MM.1S (cell line): ENCODE results near the gene POLQ.

Experiments
- EZH2 ChIP-seq: fragments of 300-600 bp; sonication (generic); optimal IDR thresholded peaks from 2 replicates; pipeline ENCODE3; 2017; ENCODE audit warnings: low read depth, mild to moderate bottlenecking, antibody characterized with exemption, low read length, mixed read lengths
- TF ChIP-seq, protein P1 (sequence below): fragments of 300-600 bp; sonication (generic); IDR thresholded peaks from 2 replicates; pipeline ENCODE4 v1.5.1; 2016; ENCODE audit warnings: antibody characterized with exemption, low read length, mixed read lengths

DNA sequence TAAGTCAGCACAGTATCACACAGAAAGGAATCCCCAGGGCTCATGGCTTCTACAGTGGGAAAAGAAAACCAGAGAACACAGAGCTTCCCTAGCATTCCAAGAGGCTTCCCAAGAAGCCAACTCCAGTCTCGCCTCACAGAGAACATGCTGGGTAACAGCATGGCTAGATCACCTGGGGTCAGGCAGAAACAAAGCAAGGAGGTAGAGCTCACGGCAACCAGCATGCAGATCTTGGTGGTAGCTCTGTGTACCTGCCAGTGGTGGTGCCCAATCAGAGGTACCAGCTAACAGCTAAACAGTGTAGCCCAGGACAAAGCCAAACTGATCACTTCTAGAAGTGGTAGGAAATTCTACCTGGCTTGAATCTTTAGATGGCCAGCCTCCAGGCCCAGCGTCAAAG lies 31.3 kb downstream of the POLQ start:
- TF ChIP-seq, protein P1, sequence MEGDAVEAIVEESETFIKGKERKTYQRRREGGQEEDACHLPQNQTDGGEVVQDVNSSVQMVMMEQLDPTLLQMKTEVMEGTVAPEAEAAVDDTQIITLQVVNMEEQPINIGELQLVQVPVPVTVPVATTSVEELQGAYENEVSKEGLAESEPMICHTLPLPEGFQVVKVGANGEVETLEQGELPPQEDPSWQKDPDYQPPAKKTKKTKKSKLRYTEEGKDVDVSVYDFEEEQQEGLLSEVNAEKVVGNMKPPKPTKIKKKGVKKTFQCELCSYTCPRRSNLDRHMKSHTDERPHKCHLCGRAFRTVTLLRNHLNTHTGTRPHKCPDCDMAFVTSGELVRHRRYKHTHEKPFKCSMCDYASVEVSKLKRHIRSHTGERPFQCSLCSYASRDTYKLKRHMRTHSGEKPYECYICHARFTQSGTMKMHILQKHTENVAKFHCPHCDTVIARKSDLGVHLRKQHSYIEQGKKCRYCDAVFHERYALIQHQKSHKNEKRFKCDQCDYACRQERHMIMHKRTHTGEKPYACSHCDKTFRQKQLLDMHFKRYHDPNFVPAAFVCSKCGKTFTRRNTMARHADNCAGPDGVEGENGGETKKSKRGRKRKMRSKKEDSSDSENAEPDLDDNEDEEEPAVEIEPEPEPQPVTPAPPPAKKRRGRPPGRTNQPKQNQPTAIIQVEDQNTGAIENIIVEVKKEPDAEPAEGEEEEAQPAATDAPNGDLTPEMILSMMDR: no peak
- TF ChIP-seq EZH2: no peak
